Uterus (tissue), 2 donors: ENCODE data around the gene VWF.

Experiments used
- POLR2A ChIP-seq, 2 donors: fragments of 450-650 bp; IDR thresholded peaks; one replicate each; pipeline ENCODE4 v1.6.1; 2016; ENCODE audit warnings: antibody characterized with exemption in 2 of 2, mild to moderate bottlenecking in 1 of 2, moderate library complexity in 1 of 2
- TF ChIP-seq, protein P1 (sequence below), 4 experiments: fragments of 200-600 bp in 2 of 4; fragments of 450-650 bp in 2 of 4; sonication (generic) in 2 of 4; IDR thresholded peaks; one replicate each; pipeline ENCODE4 v1.5.1; 2016 to 2019; ENCODE audit warnings: antibody characterized with exemption in 4 of 4, mild to moderate bottlenecking in 2 of 4, moderate library complexity in 1 of 4

DNA sequence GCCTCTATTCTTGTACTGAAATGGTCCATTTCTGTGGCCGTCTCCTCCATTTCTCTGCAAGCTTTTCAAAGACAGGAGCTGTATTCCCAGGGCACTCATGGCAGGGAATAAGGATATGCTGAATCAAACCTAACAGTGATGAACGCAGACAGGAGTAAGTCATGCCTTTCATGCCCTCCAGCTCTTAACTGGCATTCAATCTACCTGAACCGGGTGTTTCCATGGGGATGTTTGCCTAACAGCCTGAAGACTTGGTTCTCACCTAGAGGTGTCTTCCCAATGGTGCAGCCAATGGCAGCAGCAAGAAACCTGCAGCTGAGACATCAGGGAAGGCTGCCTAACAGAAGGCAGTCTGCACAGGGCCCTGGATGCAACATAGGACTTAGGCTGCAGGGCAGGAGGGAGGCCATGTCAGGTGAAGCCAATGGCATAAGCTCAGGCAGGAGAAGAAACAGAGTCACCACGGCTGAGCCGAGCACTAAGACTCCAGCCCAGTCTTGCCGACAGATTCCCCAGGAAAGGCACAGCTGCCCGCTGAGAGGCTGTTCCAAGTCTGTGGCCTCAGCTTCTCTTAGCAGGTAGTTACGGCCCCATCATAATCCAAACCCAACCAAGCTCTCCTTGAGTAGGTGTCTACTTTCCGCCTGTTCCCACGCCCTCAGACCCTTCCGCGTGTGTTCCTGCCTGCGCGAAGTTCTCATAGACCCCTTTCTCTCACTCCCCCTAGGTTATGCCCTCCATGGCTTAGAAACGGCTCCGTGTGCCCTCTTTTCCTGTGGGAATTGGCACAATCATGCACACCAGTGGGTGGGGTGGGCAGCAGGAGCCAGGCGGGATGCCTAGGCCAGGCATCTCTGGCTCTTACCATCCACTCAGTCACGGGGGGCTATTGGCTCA is 44.1 kb downstream of the VWF start:
- TF ChIP-seq POLR2A (IDR thresholded peaks at IDR 0.05), result no peak
- TF ChIP-seq, protein P1, sequence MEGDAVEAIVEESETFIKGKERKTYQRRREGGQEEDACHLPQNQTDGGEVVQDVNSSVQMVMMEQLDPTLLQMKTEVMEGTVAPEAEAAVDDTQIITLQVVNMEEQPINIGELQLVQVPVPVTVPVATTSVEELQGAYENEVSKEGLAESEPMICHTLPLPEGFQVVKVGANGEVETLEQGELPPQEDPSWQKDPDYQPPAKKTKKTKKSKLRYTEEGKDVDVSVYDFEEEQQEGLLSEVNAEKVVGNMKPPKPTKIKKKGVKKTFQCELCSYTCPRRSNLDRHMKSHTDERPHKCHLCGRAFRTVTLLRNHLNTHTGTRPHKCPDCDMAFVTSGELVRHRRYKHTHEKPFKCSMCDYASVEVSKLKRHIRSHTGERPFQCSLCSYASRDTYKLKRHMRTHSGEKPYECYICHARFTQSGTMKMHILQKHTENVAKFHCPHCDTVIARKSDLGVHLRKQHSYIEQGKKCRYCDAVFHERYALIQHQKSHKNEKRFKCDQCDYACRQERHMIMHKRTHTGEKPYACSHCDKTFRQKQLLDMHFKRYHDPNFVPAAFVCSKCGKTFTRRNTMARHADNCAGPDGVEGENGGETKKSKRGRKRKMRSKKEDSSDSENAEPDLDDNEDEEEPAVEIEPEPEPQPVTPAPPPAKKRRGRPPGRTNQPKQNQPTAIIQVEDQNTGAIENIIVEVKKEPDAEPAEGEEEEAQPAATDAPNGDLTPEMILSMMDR (IDR thresholded peaks at IDR 0.05), result no peak
